ENCODE results near the gene ABCB11. TPM values are rescaled to one million over a fixed set of nuclear protein-coding genes. Genes with fewer than 3 reads are reported as not detected.

ABCB11 gene
- total and polyA plus RNA-seq, 2 donors (not counting 3 experiments of a cell fraction or from before 2014, with no cell fraction given), result 0.22 to 0.44 TPM

- Histone ChIP-seq H3K36me3 (ENCODE audit: control insufficient read depth in 2 of 2, extremely low read depth in 1 of 2, insufficient read depth in 2 of 2, low read length in 2 of 2) (no peaks in the 10 kb centered on the region), H3K9me1 (replicated peaks; ENCODE audit: control insufficient read depth, extremely low read depth, insufficient read depth, low read length) (no peaks in the 10 kb centered on the region), H3K27ac (ENCODE audit: insufficient read depth, low read depth, low read length) (no peak overlapping the region), H3K4me1 (ENCODE audit: control insufficient read depth, extremely low read depth, insufficient read depth, low read length) (no peaks in the 10 kb centered on the region), H3K9ac (replicated peaks; ENCODE audit: extremely low read depth, insufficient read depth, low read length) (no peak overlapping the region), H3K27me3 (ENCODE audit: control insufficient read depth in 2 of 2, insufficient read depth in 2 of 2, low read length in 2 of 2) (no peaks in the 10 kb centered on the region), H3K4me3 (replicated peaks in 1 of 3; ENCODE audit: insufficient read depth in 1 of 3, low read depth in 1 of 3, low read length in 3 of 3) (no peak overlapping the region), H4K20me1 (replicated peaks; ENCODE audit: control insufficient read depth, extremely low read depth, insufficient read depth, low read length) (no peaks in the 10 kb centered on the region), H2AFZ (ENCODE audit: low read depth, low read length) (no peak overlapping the region), H3K4me2 (ENCODE audit: insufficient read depth, low read length) (no peak overlapping the region), H3K79me2 (ENCODE audit: control insufficient read depth, insufficient read depth, low read length) (no peaks in the 10 kb centered on the region), H3K9me3 (replicated peaks; ENCODE audit: control insufficient read depth, insufficient read depth, low read length) (no peaks in the 10 kb centered on the region)
- DNase-seq (ENCODE audit: low read depth, low spot score), result no peak
- ChIA-PET POLR2A (no interaction called here), CTCF (interaction anchor here (1.5 kb wide), 1 partner anchor 154 kb away, joined by 4 read pairs; no protein-coding TSS in a partner anchor)
- TF ChIP-seq GATA2 (IDR thresholded peaks at IDR 0.05; ENCODE audit: insufficient read depth, insufficient read length, low read depth, low read length) (no peak), FOS (IDR thresholded peaks at IDR 0.05; ENCODE audit: borderline replicate concordance, insufficient read depth, low read length) (no peak), EZH2 (IDR thresholded peaks at IDR 0.05; ENCODE audit: borderline replicate concordance, low read depth, low read length, severe bottlenecking) (no peak), MYC (IDR thresholded peaks at IDR 0.05; ENCODE audit: low read depth, low read length) (no peak), POLR2AphosphoS5 (IDR thresholded peaks at IDR 0.05; ENCODE audit: insufficient read depth, low read depth, low read length) (no peak), JUN (IDR thresholded peaks at IDR 0.05; ENCODE audit: borderline replicate concordance, insufficient read depth, insufficient read length, low read depth) (no peak), MAX (IDR thresholded peaks at IDR 0.05; ENCODE audit: insufficient read depth, insufficient read length) (no peak), POLR2A (IDR thresholded peaks at IDR 0.05; ENCODE audit: low read depth, low read length) (no peak), CTCF (IDR thresholded peaks at IDR 0.05; ENCODE audit: extremely low read depth in 1 of 2, insufficient read depth in 1 of 2, low read depth in 1 of 2, low read length in 2 of 2) (no peak)
- no TSS peak for BruUV-seq (replicated peaks)
- dilution Hi-C loops (cut with MboI; ENCODE audit: extremely low pct_ligation_motif_present, low sequenced_read_pairs) (no loop called here), intact Hi-C loops (cut with micrococcal nuclease) (no loop called here)
- no peak for FAIRE-seq
These were observed 53.5 kb downstream of the ABCB11 start for GRCh38 chr2:168977608-168978007.

Data from endothelial cell of umbilical vein (primary cell).